H1 (cell line): ENCODE results near the gene FGFR2.

Experiments
- BACH1 ChIP-seq: IDR thresholded peaks from 2 replicates; pipeline ENCODE4 v1.6.1; 2012; ENCODE audit warnings: low read length, improper control_type of control experiment
- BRCA1 ChIP-seq: IDR thresholded peaks from 2 replicates; pipeline ENCODE4 v1.6.1; 2012; ENCODE audit warnings: low read depth, low read length, improper control_type of control experiment
- CTCF ChIP-seq, 3 experiments: IDR thresholded peaks; 1 replicate in 2 of 3; 2 replicates in 1 of 3; pipeline versions ENCODE4 v1.5.1 to v1.6.1; 2011; ENCODE audit warnings: low read length in 3 of 3, mild to moderate bottlenecking in 3 of 3, inconsistent platforms in 2 of 3, low read depth in 1 of 3, moderate library complexity in 1 of 3; ENCODE audit not compliant: insufficient read depth in 1 of 3; ENCODE audit errors: control extremely low read depth in 1 of 3
- EZH2 ChIP-seq: fragments of 200-600 bp; sonication (generic); IDR thresholded peaks from 2 replicates; pipeline ENCODE4 v1.7.1; 2012; ENCODE audit warnings: low read depth, mild to moderate bottlenecking, moderate library complexity, low read length, inconsistent platforms; ENCODE audit not compliant: severe bottlenecking
- JUN ChIP-seq: IDR thresholded peaks from 2 replicates; pipeline ENCODE4 v1.6.1; 2011; ENCODE audit warnings: low read depth, mild to moderate bottlenecking, improper control_type of control experiment, low read length
- JUND ChIP-seq: IDR thresholded peaks from 2 replicates; pipeline ENCODE4 v1.6.1; 2011; ENCODE audit warnings: mild to moderate bottlenecking, improper control_type of control experiment, low read length
- MAX ChIP-seq: IDR thresholded peaks from 2 replicates; pipeline ENCODE4 v1.6.1; 2012; ENCODE audit warnings: inconsistent platforms
- NANOG ChIP-seq: IDR thresholded peaks from 2 replicates; pipeline ENCODE4 v1.6.1; 2011; ENCODE audit warnings: low read length, low read depth, mild to moderate bottlenecking, inconsistent platforms; ENCODE audit not compliant: insufficient read depth, poor library complexity, severe bottlenecking
- POLR2AphosphoS5 ChIP-seq: IDR thresholded peaks from 2 replicates; pipeline ENCODE4 v1.6.1; 2011; ENCODE audit warnings: low read depth, low read length
- SIRT6 ChIP-seq: IDR thresholded peaks from one replicate; pipeline ENCODE4 v1.7.1; 2012; ENCODE audit warnings: low read length, inconsistent platforms
- TAF1 ChIP-seq: IDR thresholded peaks from 2 replicates; pipeline ENCODE4 v1.6.1; 2011; ENCODE audit warnings: mild to moderate bottlenecking, low read depth, low read length
- TAF7 ChIP-seq: optimal IDR thresholded peaks from 2 replicates; pipeline ENCODE3; 2011; ENCODE audit warnings: low read depth, mild to moderate bottlenecking, inconsistent platforms, low read length, moderate library complexity, borderline replicate concordance
- TCF12 ChIP-seq: IDR thresholded peaks from 2 replicates; pipeline ENCODE4 v1.6.1; 2011; ENCODE audit warnings: low read depth, mild to moderate bottlenecking, low read length
- ZNF274 ChIP-seq: IDR thresholded peaks from 2 replicates; pipeline ENCODE4 v1.7.0; 2012; ENCODE audit warnings: low read length, borderline replicate concordance; ENCODE audit errors: extremely low read depth

GRCh38 chr10:121519901-121520493 lies 78.2 kb downstream of the FGFR2 start:
- TF ChIP-seq CTCF (IDR thresholded peaks at IDR 0.05; ENCODE audit: control extremely low read depth in 1 of 3, insufficient read depth in 1 of 3, low read depth in 1 of 3, low read length in 3 of 3) (no peak), POLR2AphosphoS5 (no peak), TCF12 (no peak), SIRT6 (no peak), MAX (no peak), JUN (no peak), JUND (no peak), BACH1 (no peak), BRCA1 (no peak), EZH2 (no peak), ZNF274 (no peak), NANOG (no peak), TAF1 (no peak), TAF7 (no peak)
